ENCODE results near the gene MAP4K4. TPM values are rescaled to one million over a fixed set of nuclear protein-coding genes. Genes with fewer than 3 reads are reported as not detected.

Gene MAP4K4
- total RNA-seq, 1 donor from 2014 or later, result 175 TPM

GRCh38 chr2:101828673-101829334, 131.3 kb downstream of the MAP4K4 start:
- Mint-ChIP-seq H3K4me1 (peaks cover 50% of the 10 kb centered on the region), H3K27me3 (ENCODE audit: low read depth) (no peaks in the 10 kb centered on the region), H3K36me3 (peaks cover 17% of the 10 kb centered on the region), H3K9me3 (no peaks in the 10 kb centered on the region), H3K4me3 (no peak overlapping the region), H3K27ac (peak overlapping the region; percentile 96)
- DNase-seq (ENCODE audit: low spot score in 2 of 2, unreplicated experiment in 2 of 2), result no peak
- TF ChIP-seq CTCF (IDR thresholded peaks at IDR 0.05; ENCODE audit: unreplicated experiment), result no peak

GRCh38 chr2:101829429-101829828, 131.9 kb downstream of the MAP4K4 start:
- Mint-ChIP-seq H3K4me1 (peaks cover 50% of the 10 kb centered on the region), H3K9me3 (no peaks in the 10 kb centered on the region), H3K36me3 (peaks cover 17% of the 10 kb centered on the region), H3K27me3 (ENCODE audit: low read depth) (no peaks in the 10 kb centered on the region), H3K27ac (peak overlapping the region; percentile 96), H3K4me3 (no peak overlapping the region)
- TF ChIP-seq CTCF (IDR thresholded peaks at IDR 0.05; ENCODE audit: unreplicated experiment), result no peak
- no peak for DNase-seq (ENCODE audit: low spot score in 2 of 2, unreplicated experiment in 2 of 2)

- Mint-ChIP-seq H3K9me3 (no peaks in the 10 kb centered on the region), H3K4me1 (peaks cover 50% of the 10 kb centered on the region), H3K4me3 (no peak overlapping the region), H3K36me3 (peaks cover 20% of the 10 kb centered on the region), H3K27ac (peak overlapping the region; percentile 96), H3K27me3 (ENCODE audit: low read depth) (no peaks in the 10 kb centered on the region)
- no peak for TF ChIP-seq CTCF (IDR thresholded peaks at IDR 0.05; ENCODE audit: unreplicated experiment)
- no peak for DNase-seq (ENCODE audit: low spot score in 2 of 2, unreplicated experiment in 2 of 2)
Observed at GRCh38 chr2:101830146-101830545, 132.6 kb downstream of the MAP4K4 start.

- no peak for TF ChIP-seq CTCF (IDR thresholded peaks at IDR 0.05; ENCODE audit: unreplicated experiment)
- Mint-ChIP-seq H3K27ac (peak overlapping the region; percentile 96), H3K4me3 (no peak overlapping the region), H3K27me3 (ENCODE audit: low read depth) (no peaks in the 10 kb centered on the region), H3K4me1 (peaks cover 48% of the 10 kb centered on the region), H3K9me3 (no peaks in the 10 kb centered on the region), H3K36me3 (peaks cover 21% of the 10 kb centered on the region)
- DNase-seq (ENCODE audit: low spot score in 2 of 2, unreplicated experiment in 2 of 2), result no peak
Observed at GRCh38 chr2:101830555-101830954, 133.0 kb downstream of the MAP4K4 start.

GRCh38 chr2:101831351-101831865, 133.9 kb downstream of the MAP4K4 start:
- TF ChIP-seq CTCF (IDR thresholded peaks at IDR 0.05; ENCODE audit: unreplicated experiment), result peak; percentile 58
- Mint-ChIP-seq H3K4me1 (peaks cover 42% of the 10 kb centered on the region), H3K36me3 (peaks cover 24% of the 10 kb centered on the region), H3K4me3 (no peak overlapping the region), H3K27me3 (ENCODE audit: low read depth) (no peaks in the 10 kb centered on the region), H3K9me3 (no peaks in the 10 kb centered on the region), H3K27ac (peak overlapping the region; percentile 60)
- peak in 1 of 2 experiments; percentile 63 for DNase-seq (ENCODE audit: low spot score in 2 of 2, unreplicated experiment in 2 of 2)

All from mesothelial cell of epicardium (in vitro differentiated cells).